ENCODE data around the gene TYMS.
"Not testable (repeated sequence)": the region's sequence is repeated elsewhere in the genome, so short reads cannot be mapped to it uniquely, and the experiment has no call there.

The TYMS gene

DNA sequence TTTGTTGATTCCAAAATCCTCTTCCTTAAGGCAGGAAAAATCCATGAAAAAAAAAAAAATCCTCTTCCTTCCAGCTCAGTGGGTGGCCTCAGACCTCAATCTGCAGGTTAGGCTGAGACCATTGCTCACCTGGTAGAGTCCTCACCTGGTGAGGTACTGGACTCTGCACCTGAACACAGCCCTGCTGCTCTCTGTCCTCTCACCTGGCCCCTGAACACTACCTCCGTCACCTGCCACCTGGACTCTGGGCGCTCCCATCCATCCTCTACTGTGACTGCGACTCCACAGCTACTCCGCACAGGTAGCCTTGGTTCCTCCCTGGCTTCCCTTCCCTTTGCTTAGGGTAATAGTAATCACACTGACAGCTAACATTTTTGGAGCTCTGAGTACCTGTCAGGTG is 22.1 kb downstream of the TYMS start:
- no peak for DNase-seq

DNA sequence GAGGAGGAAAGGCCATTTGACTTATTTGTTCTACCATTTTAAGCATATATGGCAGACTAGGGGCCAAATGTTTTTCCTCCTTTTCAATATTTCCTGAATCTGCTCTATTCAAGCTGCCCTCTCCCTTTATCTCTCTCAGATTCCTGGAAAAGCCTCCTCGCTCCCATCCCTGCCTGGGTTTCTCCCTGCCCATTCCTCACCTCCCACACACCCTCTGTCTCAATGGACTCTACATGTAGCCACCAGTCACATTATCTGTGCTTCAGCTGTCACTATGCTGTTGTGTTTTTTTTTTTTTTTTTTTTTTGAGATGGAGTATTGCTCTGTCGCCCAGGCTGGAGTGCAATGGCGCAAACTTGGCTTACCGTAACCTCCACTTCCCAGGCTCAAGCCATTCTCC is 22.9 kb downstream of the TYMS start:
- no peak for DNase-seq

DNA sequence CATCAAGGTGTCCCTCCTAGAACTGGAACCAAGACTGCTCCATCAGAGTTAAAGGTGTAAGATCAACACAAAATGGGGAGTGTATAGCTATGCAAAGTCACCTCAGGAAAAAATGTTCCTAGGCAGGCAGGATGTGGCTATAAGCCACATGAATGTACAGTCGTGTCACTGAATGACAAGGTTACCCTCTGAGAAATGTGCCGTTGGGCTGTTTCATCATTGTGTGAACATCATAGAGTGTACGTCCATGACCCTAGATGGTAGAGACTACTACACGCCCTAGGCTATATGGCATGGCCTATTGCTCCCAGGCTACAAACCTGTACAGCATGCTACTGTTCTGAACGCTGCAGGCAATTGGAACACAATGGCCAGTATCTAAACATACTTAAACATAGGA is 24.5 kb downstream of the TYMS start:
- no peak for DNase-seq

DNA sequence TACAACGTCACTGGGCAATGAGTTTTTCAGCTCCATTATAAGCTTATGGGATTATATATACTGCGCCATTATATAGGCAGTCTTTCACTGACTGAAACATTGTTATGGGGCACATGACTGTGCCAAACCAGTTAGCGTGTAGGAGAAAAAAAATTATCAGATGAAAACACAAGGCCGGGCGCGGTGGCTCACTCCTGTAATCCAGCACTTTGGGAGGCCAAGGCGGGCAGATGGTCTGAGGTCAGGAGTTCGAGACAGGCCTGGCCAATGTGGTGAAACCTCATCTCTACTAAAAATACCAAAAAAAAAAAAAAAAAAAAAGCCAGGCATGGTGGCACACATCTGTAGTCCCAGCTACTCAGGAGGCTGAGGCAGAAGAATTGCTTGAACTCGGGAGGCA is 25.0 kb downstream of the TYMS start:
- not testable (repeated sequence) for DNase-seq

- no peak for DNase-seq
Measured at GRCh38 chr18:682833-683232, 25.4 kb downstream of the TYMS start.

- no peak for DNase-seq
Measured at GRCh38 chr18:683531-683930, 26.1 kb downstream of the TYMS start.

- no peak for DNase-seq
Measured at GRCh38 chr18:685438-685837, 28.0 kb downstream of the TYMS start.

DNA sequence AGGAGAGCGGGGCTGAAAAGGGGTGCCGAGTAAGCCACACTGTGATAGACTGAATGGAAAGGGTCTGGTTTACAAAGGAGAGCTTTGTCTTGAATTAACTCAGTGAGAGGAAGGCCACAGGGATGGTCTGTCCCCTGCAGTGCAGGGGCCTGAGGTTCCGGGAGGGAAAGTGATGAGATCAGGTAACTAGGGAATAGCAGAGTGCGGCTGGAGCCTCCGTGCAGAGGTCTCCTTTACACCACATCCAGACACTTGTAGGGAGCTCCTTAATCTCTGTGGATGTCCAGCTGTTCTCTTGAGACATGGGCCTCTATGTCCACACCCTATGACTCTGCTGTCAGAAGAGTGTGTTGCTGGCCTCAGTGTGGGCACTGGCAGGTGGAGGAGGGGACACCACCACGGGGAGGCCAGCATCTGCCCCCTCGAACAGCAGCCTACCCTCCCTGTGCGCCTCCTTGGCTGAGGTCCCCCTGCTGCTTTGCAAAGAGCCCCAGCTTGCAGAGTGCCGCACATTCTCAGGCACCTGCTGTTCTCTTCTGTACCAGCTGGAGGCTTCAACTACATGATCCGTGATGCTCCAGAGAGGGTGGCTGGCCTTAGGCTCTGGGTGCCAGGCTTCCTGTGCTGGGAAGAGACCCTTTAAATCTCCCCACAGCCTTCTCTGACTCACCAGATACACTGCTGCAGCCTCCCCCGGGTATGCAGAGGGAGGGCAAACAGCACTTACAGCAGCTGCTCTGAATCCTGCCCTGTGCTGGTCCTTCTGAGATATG is 29.1 kb downstream of the TYMS start:
- DNase-seq, result no peak

GRCh38 chr18:688323-688722 is 30.9 kb downstream of the TYMS start:
- DNase-seq, result no peak

- no peak for DNase-seq
Measured at GRCh38 chr18:692824-693223, 35.4 kb downstream of the TYMS start.

GRCh38 chr18:693466-694187 is 36.2 kb downstream of the TYMS start:
- DNase-seq, result no peak

DNA sequence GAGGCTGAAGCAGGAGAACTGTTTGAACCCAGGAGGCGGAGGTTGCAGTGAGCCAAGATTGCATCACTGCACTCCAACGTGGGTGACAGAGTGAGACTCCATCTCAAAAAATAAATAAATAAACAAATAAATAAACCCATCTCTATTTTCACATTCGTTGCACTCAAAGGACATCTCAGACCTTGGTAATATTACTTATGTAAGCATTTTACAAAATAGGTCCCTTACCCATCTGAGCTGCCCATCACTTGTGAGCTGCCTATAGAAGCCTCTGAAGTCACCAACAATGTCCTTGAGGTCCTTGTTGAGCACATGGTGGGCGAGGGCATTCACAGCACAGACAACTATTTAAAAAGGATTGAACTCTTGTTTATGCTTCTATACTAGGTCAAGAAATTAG is 39.6 kb downstream of the TYMS start:
- DNase-seq, result no peak

DNA sequence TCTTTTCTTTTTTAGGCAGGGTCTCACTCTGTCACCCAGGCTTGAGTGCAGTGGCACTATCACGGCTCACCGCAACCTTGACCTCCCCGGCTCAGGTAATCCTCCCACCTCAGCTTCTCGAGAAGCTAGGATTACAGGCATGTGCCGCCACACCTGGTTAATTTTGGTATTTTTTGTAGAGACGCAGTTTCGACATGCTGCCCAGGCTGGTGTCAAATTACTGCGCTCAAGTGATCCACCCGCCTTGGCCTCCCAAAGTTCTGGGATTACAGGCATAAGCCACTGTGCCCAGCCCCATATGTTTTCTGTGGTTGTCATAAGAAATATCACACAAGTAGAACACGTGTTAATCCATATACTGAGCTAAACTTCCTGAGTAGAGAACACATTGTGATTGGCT is 40.3 kb downstream of the TYMS start:
- no peak for DNase-seq

DNA sequence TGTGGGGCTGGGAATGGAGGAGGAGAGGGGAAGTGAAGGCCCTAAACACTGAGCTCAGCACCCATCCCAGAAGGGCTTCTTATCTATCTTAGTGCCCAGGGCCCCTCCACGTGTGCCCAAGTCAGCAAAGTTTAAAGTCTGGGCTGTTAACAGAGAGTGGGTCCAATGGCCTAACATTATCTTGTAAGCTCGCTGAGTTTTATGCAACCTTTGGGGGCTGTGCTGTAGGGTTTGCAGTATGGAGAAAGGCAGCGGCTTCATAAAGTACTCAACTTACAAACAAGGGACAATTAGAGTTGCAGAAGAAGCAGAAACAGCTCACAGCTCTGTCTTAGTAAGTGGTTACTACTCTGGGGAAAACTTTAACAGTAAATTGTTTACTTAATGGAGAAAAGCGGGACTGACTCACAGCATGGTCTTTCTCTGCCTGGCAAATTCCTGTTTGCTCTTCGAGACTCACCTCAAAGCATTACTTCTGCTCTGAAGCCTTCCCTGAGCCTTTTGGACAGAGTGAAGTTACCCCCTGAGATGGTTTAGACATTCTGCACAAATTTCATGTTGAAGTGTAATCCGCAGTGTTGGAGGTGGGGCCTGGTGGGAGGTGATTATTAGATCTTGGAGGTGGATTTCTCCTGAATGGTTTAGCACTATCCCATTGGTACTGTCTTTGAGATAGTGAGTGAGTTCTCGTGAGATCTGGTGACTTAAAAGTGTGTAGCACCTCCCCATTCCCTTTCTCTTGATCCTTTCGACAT is 45.9 kb downstream of the TYMS start:
- DNase-seq, result peak; percentile 68

DNA sequence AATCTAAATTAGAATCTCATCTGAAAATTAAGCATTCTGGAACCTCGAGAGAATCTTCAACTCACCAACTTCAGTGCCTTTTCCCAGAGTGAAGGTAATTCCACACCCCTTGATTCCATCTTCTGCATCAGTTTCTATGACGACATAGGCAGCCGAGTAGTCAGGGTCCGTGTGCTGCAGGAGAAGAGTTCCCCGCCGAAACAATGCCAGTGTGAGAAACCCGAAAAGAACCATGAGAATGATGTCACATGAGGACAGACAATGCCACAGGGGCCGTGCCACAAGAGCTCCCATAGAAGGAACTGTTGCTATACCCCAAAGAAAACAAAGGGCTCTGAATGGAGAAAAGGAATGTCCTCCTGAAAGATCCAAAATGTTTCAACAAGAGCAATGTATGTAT is 49.0 kb downstream of the TYMS start:
- no peak for DNase-seq

DNA sequence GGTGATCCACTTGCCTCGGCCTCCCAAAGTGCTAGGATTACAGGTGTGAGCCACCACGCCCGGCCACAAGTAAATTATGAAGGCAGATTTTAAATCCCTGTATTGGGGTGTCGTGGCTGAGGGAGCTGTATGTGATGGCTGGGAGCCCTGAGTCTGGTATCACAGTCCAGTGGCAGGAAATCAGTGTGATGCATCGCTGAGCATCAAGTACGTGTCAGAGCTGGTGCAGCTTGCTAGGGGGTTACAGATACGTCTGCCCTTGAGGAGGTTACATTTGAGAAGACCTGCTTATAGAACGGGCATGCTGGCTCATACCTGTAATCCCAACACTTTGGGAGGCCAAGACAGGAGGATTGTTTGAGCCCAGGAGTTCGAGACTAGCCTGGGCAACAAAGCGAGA is 50.6 kb downstream of the TYMS start:
- no peak for DNase-seq

DNA sequence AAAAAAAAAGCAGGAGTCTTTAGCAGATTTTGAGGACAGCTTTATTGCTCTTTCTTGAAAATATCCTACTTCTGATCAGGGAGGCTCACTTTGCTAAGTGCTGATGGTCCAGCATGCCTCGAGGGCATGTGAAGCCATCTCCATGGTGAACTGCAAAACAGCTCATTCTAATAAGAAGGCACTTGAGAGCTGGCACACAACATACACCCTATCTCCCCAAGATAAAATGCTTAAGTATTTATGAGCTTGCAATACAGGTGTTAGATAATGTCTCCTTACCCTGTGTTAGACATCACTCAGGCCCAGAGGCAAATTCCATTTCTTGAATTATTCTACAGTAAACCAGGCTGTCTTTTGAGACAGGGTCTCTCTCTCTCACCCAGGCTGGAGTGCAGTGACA is 52.3 kb downstream of the TYMS start:
- no peak for DNase-seq

- DNase-seq, result no peak
Measured at GRCh38 chr18:710418-711300, 53.2 kb downstream of the TYMS start.

- DNase-seq, result no peak
Measured at GRCh38 chr18:711310-711656, 53.8 kb downstream of the TYMS start.

DNA sequence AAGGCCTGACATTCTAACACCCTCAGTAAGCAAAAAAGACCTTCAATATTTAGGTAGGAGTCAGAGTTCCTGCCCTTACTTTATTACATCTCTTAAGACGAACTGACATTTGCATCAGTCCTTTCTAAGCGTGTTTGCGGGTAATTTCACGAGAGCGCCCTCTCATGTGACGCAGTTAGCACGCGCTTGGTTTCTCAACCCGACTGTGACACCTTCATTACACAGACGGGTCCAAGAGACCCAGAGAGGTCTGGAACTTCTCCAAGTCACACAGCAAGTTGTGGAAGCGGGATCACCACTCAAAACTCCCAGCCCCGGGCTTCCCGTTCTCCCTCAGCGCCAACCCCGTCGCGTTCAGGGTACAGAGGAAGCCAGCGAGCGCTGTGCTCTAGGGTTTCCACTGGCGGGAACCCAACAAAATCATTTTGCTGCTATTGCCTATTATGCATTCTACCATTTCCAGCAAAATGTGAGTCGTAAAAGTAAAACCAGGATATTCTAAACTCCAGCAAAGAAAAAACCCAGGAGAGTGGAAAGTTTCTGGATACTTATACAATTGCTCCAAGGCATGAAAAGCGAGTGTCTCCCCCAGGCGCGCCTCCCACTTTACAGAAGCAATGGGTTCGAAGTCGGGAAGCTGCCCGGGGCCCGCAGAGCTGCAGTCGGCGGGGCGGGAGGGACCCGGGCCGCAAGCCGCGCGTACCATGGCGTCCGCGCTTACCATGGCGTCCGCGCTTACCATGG is 54.4 kb downstream of the TYMS start:
- DNase-seq, result peak; percentile 81

DNA sequence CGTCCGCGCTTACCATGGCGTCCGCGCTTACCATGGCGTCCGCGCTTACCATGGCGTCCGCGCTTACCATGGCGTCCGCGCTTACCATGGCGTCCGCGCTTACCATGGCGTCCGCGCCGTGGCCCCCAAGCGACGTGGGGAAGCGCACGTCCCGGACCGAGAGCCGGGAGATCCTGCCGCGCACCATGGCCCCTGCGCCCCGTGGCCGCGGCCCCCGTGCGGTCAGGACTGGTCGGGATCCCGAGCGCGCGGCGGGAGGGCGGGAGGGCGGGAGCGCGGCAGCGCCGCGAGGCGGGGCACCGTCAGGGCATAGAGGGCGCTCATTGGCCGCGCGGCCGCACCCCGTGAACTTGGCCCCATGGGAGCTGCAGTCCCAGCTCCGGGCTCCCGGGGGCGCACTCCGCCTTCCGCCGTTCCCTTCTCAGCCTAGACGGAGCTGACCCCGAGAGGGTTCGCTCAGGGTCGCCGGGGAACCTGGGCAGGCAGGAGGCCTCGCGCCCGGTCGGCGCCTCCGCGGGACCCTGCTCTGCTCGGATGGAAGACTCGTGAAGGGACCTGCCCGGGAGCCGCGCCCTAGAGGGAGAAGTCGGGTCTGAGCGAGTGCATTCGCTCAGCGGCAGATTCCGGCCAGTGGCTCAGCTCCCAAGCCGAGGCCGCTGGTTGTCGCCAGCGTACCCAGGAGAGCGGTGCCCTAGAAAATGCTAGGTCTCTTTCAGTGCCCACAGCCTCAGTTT is 55.1 kb downstream of the TYMS start, which contains the start of gene ENOSF1:
ENOSF1 (minus strand) TSS at position 230 of the 734 bp plus-strand sequence; CDS start at position 187, 43 bp downstream.
- DNase-seq, result peak; percentile 79
